ENCODE measurements around the gene MSANTD7. TPM values are rescaled to one million over a fixed set of nuclear protein-coding genes. Genes with fewer than 3 reads are reported as not detected.

The MSANTD7 gene
- total and polyA plus RNA-seq, 2 of the 13 experiments (the other 11 are each of a cell fraction or from before 2014, with no cell fraction given), result 3.7 to 16.7 TPM

- no peak for TF ChIP-seq SUZ12 (IDR thresholded peaks at IDR 0.05; ENCODE audit: low read depth, low read length)
- TF ChIP-seq ZBTB34 (CRISPR knock-in tag; IDR thresholded peaks at IDR 0.05), result peak; percentile 72; the same call in 1 of the 2 replicates
- TF ChIP-seq ZKSCAN8 (CRISPR knock-in tag; IDR thresholded peaks at IDR 0.05; ENCODE audit: borderline replicate concordance), result no peak
- TF ChIP-seq ZNF800 (CRISPR knock-in tag; IDR thresholded peaks at IDR 0.05), result peak; percentile 35; the same call in 1 of the 2 replicates
- TF ChIP-seq ZNF256 (CRISPR knock-in tag; conservative IDR thresholded peaks at IDR 0.05), result peak; percentile 91; the same call in 1 of the 2 replicates
- TF ChIP-seq DDIT3 (CRISPR knock-in tag; IDR thresholded peaks at IDR 0.05), result no peak
- TF ChIP-seq CEBPB (IDR thresholded peaks at IDR 0.05; ENCODE audit: borderline replicate concordance, low read depth, low read length), result no peak
- TF ChIP-seq EP300 (IDR thresholded peaks at IDR 0.05; ENCODE audit: low read depth in 2 of 2, low read length in 2 of 2), result no peak
- no peak; the same call in none of the 2 replicates for TF ChIP-seq EP300 (CRISPR knock-in tag; IDR thresholded peaks at IDR 0.05; ENCODE audit: borderline replicate concordance)
- TF ChIP-seq ZNF207 (IDR thresholded peaks at IDR 0.05; ENCODE audit: borderline replicate concordance), result no peak
- no peak for TF ChIP-seq ZNF296 (CRISPR knock-in tag; conservative IDR thresholded peaks at IDR 0.05)
- peak; percentile 65 for TF ChIP-seq NFYB (CRISPR knock-in tag; IDR thresholded peaks at IDR 0.05)
- no peak for TF ChIP-seq ZSCAN12 (CRISPR knock-in tag; IDR thresholded peaks at IDR 0.05)
- peak; percentile 53; the same call in 1 of the 2 replicates for TF ChIP-seq MAF1 (CRISPR knock-in tag; IDR thresholded peaks at IDR 0.05; ENCODE audit: borderline replicate concordance)
- TF ChIP-seq ZNF414 (CRISPR knock-in tag; IDR thresholded peaks at IDR 0.05), result no peak
- TF ChIP-seq ZNF276 (CRISPR knock-in tag; IDR thresholded peaks at IDR 0.05; ENCODE audit: low read depth), result peak; percentile 92; the same call in 1 of the 2 replicates
- peak; percentile 53; the same call in 1 of the 2 replicates for TF ChIP-seq ZNF264 (CRISPR knock-in tag; IDR thresholded peaks at IDR 0.05)
- no peak for TF ChIP-seq MAFK (conservative IDR thresholded peaks at IDR 0.05 in 1 of 2, IDR thresholded peaks at IDR 0.05 in 1 of 2; ENCODE audit: low read length in 2 of 2)
- TF ChIP-seq ZNF770 (CRISPR knock-in tag; IDR thresholded peaks at IDR 0.05), result no peak
- TF ChIP-seq CEBPG (CRISPR knock-in tag; IDR thresholded peaks at IDR 0.05), result 0 out of 2 replicates have a peak, but pooled peaks have one; percentile 3
- 0 out of 2 replicates have a peak, but pooled peaks have one; percentile 79 for TF ChIP-seq KLF11 (CRISPR knock-in tag; IDR thresholded peaks at IDR 0.05)
Measured at GRCh38 chr10:14878266-14879123, 40.4 kb downstream of the MSANTD7 start, which contains the start of gene SUV39H2 (continued).
